Activated CD8-positive, alpha-beta T cell treated with anti-CD3 and anti-CD28 coated beads for 36 hours (primary cell): Measurements from ENCODE around the gene AXIN1. TPM values are rescaled to one million over a fixed set of nuclear protein-coding genes. Genes with fewer than 3 reads are reported as not detected.

Source experiments
- ATAC-seq: fragments of 200-7000 bp; cut with Tn5 transposase; one replicate; pipeline ENCODE4 v1.10.0; 2021; ENCODE audit warnings: mild to moderate bottlenecking, moderate library complexity
- CTCF ChIA-PET: fragments of 350-600 bp; sonication (Branson Sonifier 250); formaldehyde crosslinking; loops from one replicate; lab custom pipeline; 2021; ENCODE audit warnings: antibody characterized with exemption; lab: Charles Lee
- POLR2A ChIA-PET: fragments of 350-600 bp; sonication (Branson Sonifier 250); formaldehyde crosslinking; loops from one replicate; lab custom pipeline; 2021; ENCODE audit warnings: antibody characterized with exemption; lab: Charles Lee
- DNase-seq: peaks from one replicate; pipeline ENCODE4 v3.0.0-alpha.2; 2020
- H3K27ac Mint-ChIP-seq: one replicate; pipeline ENCODE4 v1.8.0; 2021; ENCODE audit warnings: mild to moderate bottlenecking, mixed read lengths
- H3K27me3 Mint-ChIP-seq: one replicate; pipeline ENCODE4 v1.8.0; 2021; ENCODE audit warnings: mixed read lengths
- H3K36me3 Mint-ChIP-seq: one replicate; pipeline ENCODE4 v1.8.0; 2021; ENCODE audit warnings: low read depth, mixed read lengths
- H3K4me1 Mint-ChIP-seq: one replicate; pipeline ENCODE4 v1.8.0; 2021; ENCODE audit warnings: low read depth, mixed read lengths
- H3K4me3 Mint-ChIP-seq: one replicate; pipeline ENCODE4 v1.8.0; 2021; ENCODE audit warnings: mild to moderate bottlenecking, moderate library complexity, mixed read lengths
- H3K9me3 Mint-ChIP-seq: one replicate; pipeline ENCODE4 v1.8.0; 2021; ENCODE audit warnings: mixed read lengths
- CTCF ChIP-seq: fragments of 200-600 bp; IDR thresholded peaks from one replicate; pipeline ENCODE4 v1.8.0; 2022; ENCODE audit warnings: antibody characterized with exemption, mild to moderate bottlenecking
- intact Hi-C: fragments of 100-400 bp; cut with micrococcal nuclease; formaldehyde crosslinking; loops from one replicate; pipeline ENCODE4 v1.10.0; 2022
- total RNA-seq, 2 experiments: library from RNA; stranded (reverse); gene quantifications; one replicate each; pipeline ENCODE4 v1.2.3, GENCODE V29; 2021

The AXIN1 gene
- total RNA-seq, 2 experiments from 2014 or later = 24.1 to 24.9 TPM

GRCh38 chr16:283033-283805 is 69.3 kb downstream of the AXIN1 start, which contains the start of gene PDIA2:
Gene PDIA2, plus strand, starts transcription at chr16:283164. Its CDS starts 6 bp downstream, at chr16:283170.
- no peaks in the 10 kb centered on the region for H3K9me3 Mint-ChIP-seq
- H3K4me3 Mint-ChIP-seq = no peak within 1 kb of the TSS
- DNase-seq = no peak
- H3K27ac Mint-ChIP-seq = no peak within 1 kb of the TSS
- peaks cover 9% of the 10 kb centered on the region for H3K36me3 Mint-ChIP-seq
- H3K27me3 Mint-ChIP-seq = peaks cover 6% of the 10 kb centered on the region
- no peak for TF ChIP-seq CTCF
- no peak for ATAC-seq
- CTCF ChIA-PET = no interaction called here
- H3K4me1 Mint-ChIP-seq = peaks cover 5% of the 10 kb centered on the region
- intact Hi-C loops = no loop called here
- POLR2A ChIA-PET = no interaction called here

GRCh38 chr16:282491-282890 is 70.0 kb downstream of the AXIN1 start:
- ATAC-seq = no peak
- POLR2A ChIA-PET = no interaction called here
- intact Hi-C loops = no loop called here

GRCh38 chr16:281660-282255 is 70.8 kb downstream of the AXIN1 start:
- ChIA-PET POLR2A (no interaction called here), CTCF (no interaction called here)
- no peak for ATAC-seq
- H3K4me1 Mint-ChIP-seq = peaks cover 5% of the 10 kb centered on the region
- H3K36me3 Mint-ChIP-seq = peaks cover 3% of the 10 kb centered on the region
- H3K27ac Mint-ChIP-seq = no peak overlapping the region
- TF ChIP-seq CTCF = no peak
- intact Hi-C loops = no loop called here
- peaks cover 9% of the 10 kb centered on the region for H3K27me3 Mint-ChIP-seq
- no peaks in the 10 kb centered on the region for H3K9me3 Mint-ChIP-seq
- DNase-seq = no peak
- no peak overlapping the region for H3K4me3 Mint-ChIP-seq

More at GRCh38 chr16:282491-282890, 70.0 kb downstream of the AXIN1 start:
- Mint-ChIP-seq H3K27ac (no peak overlapping the region), H3K27me3 (peaks cover 6% of the 10 kb centered on the region), H3K9me3 (no peaks in the 10 kb centered on the region), H3K4me1 (peaks cover 5% of the 10 kb centered on the region), H3K36me3 (peaks cover 5% of the 10 kb centered on the region), H3K4me3 (no peak overlapping the region)
- CTCF ChIA-PET = no interaction called here
- no peak for DNase-seq
- TF ChIP-seq CTCF = no peak

GRCh38 chr16:280991-281659 is 71.4 kb downstream of the AXIN1 start:
- Mint-ChIP-seq H3K27ac (no peak overlapping the region), H3K36me3 (no peaks in the 10 kb centered on the region), H3K4me1 (peaks cover 8% of the 10 kb centered on the region), H3K4me3 (no peak overlapping the region), H3K9me3 (no peaks in the 10 kb centered on the region), H3K27me3 (peaks cover 12% of the 10 kb centered on the region)
- CTCF ChIA-PET = no interaction called here
- POLR2A ChIA-PET = no interaction called here
- intact Hi-C loops = no loop called here
- DNase-seq = no peak
- ATAC-seq = no peak
- TF ChIP-seq CTCF = no peak

GRCh38 chr16:280552-280951 is 72.0 kb downstream of the AXIN1 start, which contains the start of gene ARHGDIG:
Gene ARHGDIG, plus strand, starts transcription at chr16:280591. Its CDS starts 90 bp downstream, at chr16:280681.
- ChIA-PET POLR2A (no interaction called here), CTCF (no interaction called here)
- ATAC-seq (no peak), DNase-seq (no peak)
- TF ChIP-seq CTCF = no peak
- intact Hi-C loops = no loop called here
- Mint-ChIP-seq H3K36me3 (no peaks in the 10 kb centered on the region), H3K4me1 (peaks cover 8% of the 10 kb centered on the region), H3K27me3 (peaks cover 13% of the 10 kb centered on the region), H3K27ac (no peak within 1 kb of the TSS), H3K9me3 (no peaks in the 10 kb centered on the region), H3K4me3 (no peak within 1 kb of the TSS)
